IPS-20b (cell line): ENCODE data around the gene ATP8B3.

Experiments
- H3K27ac ChIP-seq: one replicate; pipeline ENCODE4 v1.5.1; 2013; ENCODE audit warnings: low read length
- H3K27me3 ChIP-seq: 2 replicates; pipeline ENCODE4 v1.6.1; 2013; ENCODE audit warnings: mild to moderate bottlenecking, low read length, inconsistent platforms; ENCODE audit not compliant: insufficient read depth
- H3K36me3 ChIP-seq: 2 replicates; pipeline ENCODE4 v1.6.1; 2013; ENCODE audit warnings: low read depth, mild to moderate bottlenecking, inconsistent platforms, low read length, moderate library complexity; ENCODE audit not compliant: insufficient read depth
- H3K4me1 ChIP-seq: 2 replicates; pipeline ENCODE4 v1.6.1; 2013; ENCODE audit warnings: mild to moderate bottlenecking, control low read depth, inconsistent platforms, low read length, moderate library complexity; ENCODE audit not compliant: insufficient read depth
- H3K4me3 ChIP-seq: 2 replicates; pipeline ENCODE4 v1.5.1; 2013; ENCODE audit warnings: mild to moderate bottlenecking, low read length, inconsistent platforms
- H3K9ac ChIP-seq: 2 replicates; pipeline ENCODE4 v1.6.1; 2013; ENCODE audit warnings: low read depth, mild to moderate bottlenecking, inconsistent platforms, low read length, moderate library complexity
- H3K9me3 ChIP-seq: 2 replicates; pipeline ENCODE4 v1.6.1; 2013; ENCODE audit warnings: mild to moderate bottlenecking, low read depth, low read length, inconsistent platforms; ENCODE audit not compliant: insufficient read depth

The ATP8B3 gene

DNA sequence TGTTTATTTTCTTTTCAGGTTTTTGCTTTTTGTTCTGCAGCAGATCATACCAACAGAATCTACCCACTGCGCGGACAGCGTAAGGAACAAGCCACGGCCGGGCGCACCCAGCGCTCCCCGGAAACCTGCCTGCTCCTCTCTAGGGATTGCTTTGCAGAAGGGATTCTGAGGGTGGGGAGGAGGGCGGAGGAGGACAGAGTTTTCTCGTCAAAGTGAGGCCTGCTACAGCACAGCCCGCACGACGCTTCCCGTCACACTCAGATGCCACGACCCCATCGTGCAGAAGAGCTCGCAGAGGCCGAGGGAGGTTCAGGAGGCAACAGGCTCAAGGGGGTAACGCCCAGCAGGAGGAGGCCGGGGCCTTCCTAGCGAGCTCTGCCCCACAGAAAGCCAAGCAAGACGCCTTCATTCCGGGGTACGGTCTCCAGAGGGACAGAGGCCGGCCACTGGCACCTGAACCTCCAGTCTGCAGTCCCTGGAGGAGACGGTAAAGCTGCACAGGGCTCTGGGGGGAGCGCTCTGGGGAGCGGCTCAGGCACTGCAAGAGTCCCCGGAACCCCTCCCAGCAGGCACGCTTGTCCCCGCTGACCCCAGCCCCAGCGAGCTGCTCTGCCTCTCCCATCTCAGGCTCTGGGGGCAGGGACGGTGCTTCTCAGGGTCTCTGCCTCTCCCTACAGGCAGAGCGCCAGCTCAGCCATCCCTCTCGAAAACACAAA, 29.3 kb upstream of the ATP8B3 start:
- H3K27ac ChIP-seq = no peak overlapping the region
- no peak overlapping the region for H3K4me3 ChIP-seq
- no peaks in the 10 kb centered on the region for H3K9me3 ChIP-seq
- H3K36me3 ChIP-seq = no peaks in the 10 kb centered on the region
- H3K4me1 ChIP-seq = no peaks in the 10 kb centered on the region
- H3K27me3 ChIP-seq = no peaks in the 10 kb centered on the region
- H3K9ac ChIP-seq = no peak overlapping the region

DNA sequence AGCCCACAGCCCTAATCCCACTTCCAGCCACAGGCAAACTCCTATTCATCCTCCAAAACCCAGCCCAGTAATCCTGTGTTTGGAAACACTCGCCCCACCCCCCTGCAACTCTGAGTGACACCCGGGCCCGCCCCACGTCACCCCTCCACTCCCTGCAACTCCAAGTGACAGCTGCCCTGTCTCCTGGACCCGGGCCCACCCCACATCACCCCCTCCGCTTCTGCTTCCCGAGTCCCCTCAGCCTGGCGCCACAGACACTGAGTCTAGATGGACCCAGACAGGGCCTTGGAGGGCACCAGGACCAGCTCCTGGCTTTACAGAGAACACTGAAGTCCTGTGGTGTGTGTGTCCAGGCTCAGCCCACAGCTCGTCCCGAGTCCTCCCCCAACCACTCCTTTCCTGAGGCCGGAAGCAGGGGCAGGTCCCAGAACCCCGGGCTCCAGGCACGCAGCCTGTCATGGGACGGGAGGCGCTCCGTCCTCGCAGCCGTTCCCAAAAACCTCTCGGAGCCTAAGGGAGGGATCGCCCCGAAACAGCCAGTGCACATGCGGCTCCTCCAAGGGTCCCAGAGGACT, 28.6 kb upstream of the ATP8B3 start:
- Histone ChIP-seq H3K4me1 (no peaks in the 10 kb centered on the region), H3K4me3 (no peak overlapping the region), H3K27ac (no peak overlapping the region), H3K9me3 (no peaks in the 10 kb centered on the region), H3K36me3 (no peaks in the 10 kb centered on the region), H3K9ac (no peak overlapping the region), H3K27me3 (no peaks in the 10 kb centered on the region)

DNA sequence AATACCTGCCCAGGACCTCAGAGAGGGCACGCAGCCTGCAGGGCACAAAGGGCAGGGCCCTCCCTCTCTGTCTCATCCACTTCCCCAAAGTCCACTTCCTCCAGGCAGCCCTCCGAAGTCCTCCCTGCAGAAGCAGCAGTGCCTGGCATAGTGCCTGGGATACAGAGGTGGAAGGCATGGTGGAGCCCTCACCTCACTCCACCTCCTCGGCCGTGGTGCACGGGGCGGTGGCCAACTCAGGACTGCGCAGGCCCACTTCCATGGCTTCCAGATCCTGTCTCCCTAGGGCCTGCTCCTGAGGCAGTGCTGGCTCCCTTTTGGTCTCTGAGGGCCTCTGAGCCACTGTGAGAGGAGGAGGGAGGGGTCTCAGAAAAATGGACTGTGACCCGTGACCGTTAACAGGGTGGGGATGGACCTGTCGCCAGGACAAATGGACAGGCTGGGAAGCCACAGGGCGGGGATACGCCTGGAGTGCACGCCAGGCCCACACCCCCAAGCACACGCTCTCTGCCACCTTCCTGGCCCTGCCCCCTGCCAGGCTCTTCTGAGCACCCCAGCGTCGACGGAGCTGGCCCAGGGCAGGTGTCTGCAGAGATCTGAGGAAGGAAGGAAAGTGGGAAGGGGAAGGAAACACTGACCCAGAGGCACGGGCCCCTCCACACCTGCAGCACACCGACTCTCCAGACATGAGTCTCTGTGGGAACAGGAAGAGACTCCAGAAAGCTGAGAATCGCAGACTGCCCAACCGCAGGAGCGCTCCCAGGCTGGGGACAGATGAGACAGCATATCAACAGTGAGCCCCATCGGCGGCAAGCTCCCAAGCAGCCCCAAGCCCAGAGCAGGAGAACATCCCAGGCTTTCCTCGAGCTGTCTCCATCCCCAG, 27.8 kb upstream of the ATP8B3 start:
- no peaks in the 10 kb centered on the region for H3K36me3 ChIP-seq
- H3K9me3 ChIP-seq = no peaks in the 10 kb centered on the region
- H3K27me3 ChIP-seq = no peaks in the 10 kb centered on the region
- H3K4me1 ChIP-seq = no peaks in the 10 kb centered on the region
- no peak overlapping the region for H3K27ac ChIP-seq
- no peak overlapping the region for H3K9ac ChIP-seq
- H3K4me3 ChIP-seq = no peak overlapping the region

DNA sequence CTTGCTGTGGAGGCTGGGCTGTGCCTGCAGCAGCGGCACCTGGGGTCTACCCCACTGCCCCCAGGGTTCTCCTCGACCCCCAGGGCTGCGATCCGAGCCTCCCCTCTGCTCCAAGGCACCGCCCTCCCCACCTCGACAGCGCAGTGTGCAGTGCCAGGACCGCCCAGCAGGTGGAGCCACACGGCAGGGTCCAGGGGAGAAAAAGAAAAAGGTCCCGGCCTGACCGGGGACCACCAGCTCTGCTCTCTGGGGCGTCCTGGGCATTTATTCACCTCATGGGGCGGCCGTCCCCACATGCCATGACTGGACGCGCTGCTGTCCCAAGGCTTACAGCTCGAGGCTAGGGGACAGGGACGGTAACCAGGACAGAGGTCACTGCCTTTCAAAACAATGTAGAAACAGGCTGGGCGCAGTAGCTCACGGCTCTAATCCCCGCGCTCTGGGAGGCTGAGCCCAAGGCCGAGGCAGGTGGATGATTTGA, 25.6 kb upstream of the ATP8B3 start:
- no peak overlapping the region for H3K4me3 ChIP-seq
- no peaks in the 10 kb centered on the region for H3K36me3 ChIP-seq
- no peaks in the 10 kb centered on the region for H3K9me3 ChIP-seq
- H3K4me1 ChIP-seq = no peaks in the 10 kb centered on the region
- H3K27ac ChIP-seq = no peak overlapping the region
- H3K27me3 ChIP-seq = no peaks in the 10 kb centered on the region
- H3K9ac ChIP-seq = no peak overlapping the region

DNA sequence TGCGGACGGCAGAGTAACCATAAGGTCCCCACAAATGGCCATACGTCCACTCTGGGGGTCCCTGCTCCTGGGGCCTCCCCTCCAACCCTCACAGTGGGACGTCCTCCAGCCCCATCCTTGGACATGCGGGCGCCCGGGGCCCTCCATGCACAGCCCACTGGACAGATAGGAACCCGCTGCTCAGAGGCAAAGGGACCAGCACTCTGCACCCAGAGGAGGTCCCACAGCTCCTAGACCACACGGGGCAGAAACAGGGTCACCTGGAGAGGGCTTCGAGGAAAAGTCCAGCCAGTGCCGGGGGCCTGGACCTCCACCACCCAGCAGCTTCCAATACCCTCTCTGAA, 25.1 kb upstream of the ATP8B3 start:
- Histone ChIP-seq H3K27me3 (no peaks in the 10 kb centered on the region), H3K4me1 (no peaks in the 10 kb centered on the region), H3K9ac (no peak overlapping the region), H3K36me3 (no peaks in the 10 kb centered on the region), H3K4me3 (no peak overlapping the region), H3K9me3 (no peaks in the 10 kb centered on the region), H3K27ac (no peak overlapping the region)

DNA sequence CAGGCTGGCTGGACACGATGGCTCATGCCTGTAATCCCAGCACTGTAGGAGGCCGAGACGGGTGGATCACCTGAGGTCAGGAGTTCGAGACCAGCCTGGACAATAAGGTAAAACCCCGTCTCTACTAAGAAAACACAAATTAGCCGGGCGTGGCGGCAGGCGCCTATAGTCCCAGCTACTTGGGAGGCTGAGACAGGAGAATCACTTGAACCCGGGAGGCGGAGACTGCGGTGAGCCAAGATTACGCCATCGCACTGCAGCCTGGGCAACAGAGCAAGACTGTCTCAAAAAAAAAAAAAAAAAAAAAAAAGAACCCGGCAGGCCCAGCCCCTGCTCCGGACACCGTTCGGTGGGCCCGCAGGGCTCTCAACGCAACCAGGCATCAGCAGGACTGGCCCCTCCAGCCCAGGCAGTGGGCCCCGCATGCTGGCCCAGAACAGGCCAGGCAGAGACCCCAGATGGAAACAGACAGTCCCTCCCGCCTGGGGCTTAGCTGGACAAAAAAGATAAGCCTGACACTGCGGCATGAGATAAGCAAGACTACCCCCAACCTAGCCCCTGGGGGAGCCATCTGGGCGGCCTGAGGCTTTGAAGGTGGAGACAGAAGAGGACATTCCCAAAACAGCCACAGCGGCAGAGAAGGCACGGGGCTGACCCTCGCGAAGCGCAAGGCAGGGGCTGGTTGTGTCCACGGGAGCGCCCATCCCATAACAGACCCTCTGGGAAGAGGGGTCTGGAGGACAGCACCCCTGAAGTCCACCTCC, 24.6 kb upstream of the ATP8B3 start:
- Histone ChIP-seq H3K9ac (no peak overlapping the region), H3K4me3 (no peak overlapping the region), H3K9me3 (no peaks in the 10 kb centered on the region), H3K27ac (no peak overlapping the region), H3K4me1 (no peaks in the 10 kb centered on the region), H3K27me3 (no peaks in the 10 kb centered on the region), H3K36me3 (no peaks in the 10 kb centered on the region)

DNA sequence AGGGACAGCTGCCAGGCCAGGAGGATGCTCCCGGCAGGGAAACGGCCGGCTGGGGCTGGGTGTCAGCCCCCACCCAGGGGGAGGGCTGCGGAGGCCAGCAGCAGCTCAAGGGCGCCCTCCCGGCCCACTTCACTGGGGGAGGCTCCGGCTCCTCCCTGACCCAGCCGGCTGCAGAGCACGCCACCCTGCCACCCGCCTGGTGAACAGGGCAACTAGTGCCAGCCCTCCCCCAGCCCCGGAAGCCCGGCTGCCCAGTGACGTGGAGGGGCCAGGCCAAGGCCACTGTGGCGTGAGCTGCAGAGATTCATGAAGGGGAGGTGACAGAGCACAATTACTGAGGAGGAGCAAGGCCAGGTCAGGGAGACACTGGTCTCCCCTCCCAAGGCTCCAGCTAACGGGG, 21.5 kb upstream of the ATP8B3 start:
- Histone ChIP-seq H3K27ac (no peak overlapping the region), H3K4me1 (no peaks in the 10 kb centered on the region), H3K36me3 (peaks cover 11% of the 10 kb centered on the region; the same call in 1 of the 2 replicates), H3K27me3 (no peaks in the 10 kb centered on the region), H3K4me3 (no peak overlapping the region), H3K9ac (no peak overlapping the region), H3K9me3 (no peaks in the 10 kb centered on the region)

DNA sequence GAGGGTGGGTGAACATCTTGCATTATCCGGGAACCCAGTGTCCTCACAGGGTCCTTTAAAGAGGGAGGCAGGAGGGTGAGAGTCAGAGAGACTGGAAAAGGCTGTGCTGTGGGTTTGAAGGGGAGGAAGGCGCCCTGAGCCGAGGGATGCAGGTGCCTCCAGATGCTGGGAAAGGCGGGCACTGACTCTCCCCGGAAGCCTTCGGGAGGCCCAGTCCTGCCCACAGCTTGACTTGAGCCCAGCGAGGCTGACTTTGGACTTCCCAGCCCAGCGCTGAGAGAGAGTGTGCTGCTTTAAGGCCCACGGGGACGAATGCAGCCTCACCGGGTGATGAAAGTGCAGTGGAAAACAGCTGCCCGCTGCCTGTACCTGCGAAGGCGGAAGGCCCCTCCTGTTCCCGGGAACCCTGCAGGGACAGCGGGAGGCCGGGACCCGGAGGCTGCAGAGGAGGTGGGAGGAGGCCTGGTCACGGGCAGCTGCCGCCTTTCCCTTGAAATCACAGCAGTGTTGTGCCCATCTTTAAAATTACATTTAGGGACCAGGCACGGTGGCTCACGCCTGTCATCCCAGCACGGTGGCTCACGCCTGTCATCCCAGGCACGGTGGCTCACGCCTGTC, 20.1 kb upstream of the ATP8B3 start:
- no peaks in the 10 kb centered on the region for H3K27me3 ChIP-seq
- peaks cover 11% of the 10 kb centered on the region; the same call in 1 of the 2 replicates for H3K36me3 ChIP-seq
- H3K27ac ChIP-seq = no peak overlapping the region
- no peak overlapping the region for H3K9ac ChIP-seq
- H3K4me1 ChIP-seq = no peaks in the 10 kb centered on the region
- H3K4me3 ChIP-seq = no peak overlapping the region
- no peaks in the 10 kb centered on the region for H3K9me3 ChIP-seq

DNA sequence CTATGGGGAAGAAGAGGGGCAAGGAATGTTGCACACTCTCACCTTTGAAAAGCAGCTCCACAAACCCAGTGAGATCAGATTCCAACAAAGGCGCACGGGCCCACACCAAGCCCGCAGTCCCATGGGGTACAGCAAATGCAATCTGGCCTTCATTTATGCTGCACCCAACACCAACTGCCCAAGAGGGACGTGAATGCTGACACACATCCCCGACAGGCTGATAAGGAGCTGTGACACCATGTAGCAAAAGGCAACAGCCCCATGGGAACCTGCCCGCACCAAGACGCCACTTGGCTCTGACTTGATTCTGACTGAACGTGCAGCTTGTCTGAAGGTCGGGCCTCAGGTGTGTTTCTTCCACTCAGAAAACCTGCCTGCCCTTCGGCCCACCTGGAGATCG, 18.9 kb upstream of the ATP8B3 start:
- Histone ChIP-seq H3K36me3 (peaks cover 11% of the 10 kb centered on the region; the same call in 1 of the 2 replicates), H3K9ac (no peak overlapping the region), H3K4me1 (no peaks in the 10 kb centered on the region), H3K4me3 (no peak overlapping the region), H3K27me3 (no peaks in the 10 kb centered on the region), H3K27ac (no peak overlapping the region), H3K9me3 (no peaks in the 10 kb centered on the region)

DNA sequence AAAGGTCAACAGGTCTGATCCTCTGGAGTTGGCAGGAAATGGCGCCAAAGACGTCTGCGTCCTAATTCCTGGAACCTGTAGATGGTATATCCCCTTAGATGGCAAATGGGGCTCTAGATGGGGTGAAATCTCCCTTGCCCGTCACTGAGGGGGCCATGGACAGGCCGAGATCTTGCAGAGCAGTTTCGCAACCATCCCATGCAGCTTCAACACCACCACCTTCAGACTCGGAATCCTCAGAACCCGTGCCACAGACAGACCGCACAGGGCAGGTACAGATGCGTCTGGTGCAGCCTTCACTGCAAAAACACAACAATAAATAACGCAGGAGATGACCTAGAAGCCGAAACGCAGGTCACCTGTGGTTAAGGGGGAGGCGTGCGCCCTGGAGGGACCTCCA, 18.5 kb upstream of the ATP8B3 start:
- Histone ChIP-seq H3K4me1 (no peaks in the 10 kb centered on the region), H3K36me3 (peaks cover 11% of the 10 kb centered on the region; the same call in 1 of the 2 replicates)

DNA sequence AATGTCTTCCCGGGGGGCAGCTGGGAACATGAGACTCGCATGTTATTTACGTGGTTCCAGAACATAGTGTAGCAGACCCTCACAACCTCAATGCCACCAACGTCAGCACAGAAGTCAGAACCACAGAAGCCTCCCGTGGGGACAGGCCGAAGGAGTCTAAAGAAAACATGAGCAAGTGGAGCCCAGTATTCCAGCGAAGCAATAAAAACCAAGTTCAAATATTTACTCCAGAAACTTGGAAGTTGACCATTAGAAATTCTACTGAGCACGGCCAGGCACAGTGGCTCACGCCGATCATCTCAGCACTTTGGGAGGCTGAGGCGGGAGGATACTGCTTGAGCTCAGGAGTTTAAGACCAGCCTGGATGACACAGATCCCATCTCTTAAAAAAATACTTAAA, 17.9 kb upstream of the ATP8B3 start:
- H3K4me3 ChIP-seq = no peak overlapping the region
- peaks cover 11% of the 10 kb centered on the region; the same call in 1 of the 2 replicates for H3K36me3 ChIP-seq
- no peak overlapping the region for H3K27ac ChIP-seq
- no peaks in the 10 kb centered on the region for H3K27me3 ChIP-seq
- no peak overlapping the region for H3K9ac ChIP-seq
- no peaks in the 10 kb centered on the region for H3K4me1 ChIP-seq
- no peaks in the 10 kb centered on the region for H3K9me3 ChIP-seq

More for the DNA sequence above, 18.5 kb upstream of the ATP8B3 start:
- H3K9me3 ChIP-seq = no peaks in the 10 kb centered on the region
- no peak overlapping the region for H3K4me3 ChIP-seq
- no peaks in the 10 kb centered on the region for H3K27me3 ChIP-seq
- no peak overlapping the region for H3K9ac ChIP-seq
- no peak overlapping the region for H3K27ac ChIP-seq
